OCI-LY3 (cell line): Measurements from ENCODE around the gene SERPINB11.

ENCODE experiments used
- H2AFZ ChIP-seq: fragments of 200-600, 300-600 bp; shearing (Covaris generic); 2 replicates; pipeline ENCODE4 v1.6.0; 2014; ENCODE audit warnings: antibody characterized with exemption, low read depth, low read length
- H3K27ac ChIP-seq: fragments of 200-600, 300-600 bp; sonication (generic); 2 replicates; pipeline ENCODE4 v1.5.1; 2014; ENCODE audit warnings: mild to moderate bottlenecking, low read length, moderate library complexity, mixed read lengths
- H3K27me3 ChIP-seq: fragments of 200-600, 300-600 bp; sonication (generic); 2 replicates; pipeline ENCODE4 v1.6.1; 2014; ENCODE audit warnings: low read depth, low read length, mixed read lengths
- H3K36me3 ChIP-seq: fragments of 200-600, 300-600 bp; sonication (generic); replicated peaks from 2 replicates; pipeline ENCODE3; 2014; ENCODE audit warnings: low read depth, low read length, mixed read lengths
- H3K4me1 ChIP-seq: fragments of 300-600, 200-600 bp; sonication (generic); 2 replicates; pipeline ENCODE4 v1.6.1; 2014; ENCODE audit warnings: low read length, mixed read lengths
- H3K4me2 ChIP-seq: fragments of 200-600, 300-600 bp; sonication (generic); 2 replicates; pipeline ENCODE4 v1.6.1; 2014; ENCODE audit warnings: low read length, mixed read lengths
- H3K4me3 ChIP-seq: fragments of 300-600, 200-600 bp; sonication (generic); 2 replicates; pipeline ENCODE4 v1.5.1; 2014; ENCODE audit warnings: antibody characterized with exemption, mild to moderate bottlenecking, low read length, moderate library complexity
- H3K79me2 ChIP-seq: fragments of 300-600, 200-600 bp; shearing (Covaris generic); 2 replicates; pipeline ENCODE4 v1.6.1; 2014; ENCODE audit warnings: mild to moderate bottlenecking, low read length, mixed read lengths
- H3K9ac ChIP-seq: fragments of 300-600, 200-600 bp; shearing (Covaris generic); 2 replicates; pipeline ENCODE4 v1.6.0; 2014; ENCODE audit warnings: mild to moderate bottlenecking, low read length, moderate library complexity
- H3K9me3 ChIP-seq: fragments of 200-600, 300-600 bp; shearing (Covaris generic); 2 replicates; pipeline ENCODE4 v1.6.1; 2014; ENCODE audit warnings: low read length, mixed read lengths; ENCODE audit not compliant: insufficient read depth
- H4K20me1 ChIP-seq: fragments of 200-600, 300-600 bp; sonication (generic); 2 replicates; pipeline ENCODE4 v1.6.1; 2016; ENCODE audit warnings: low read length, mixed read lengths; ENCODE audit not compliant: insufficient read depth
- CTCF ChIP-seq: fragments of 200-600, 300-600 bp; sonication (generic); IDR thresholded peaks from 2 replicates; pipeline ENCODE4 v1.5.1; 2014; ENCODE audit warnings: antibody characterized with exemption, low read length, low read depth
- EZH2phosphoT487 ChIP-seq: fragments of 200-600 bp; shearing (Covaris generic); IDR thresholded peaks from 2 replicates; pipeline ENCODE4 v1.6.1; 2018; ENCODE audit warnings: antibody characterized with exemption, mixed run types, low read depth

The SERPINB11 gene

DNA sequence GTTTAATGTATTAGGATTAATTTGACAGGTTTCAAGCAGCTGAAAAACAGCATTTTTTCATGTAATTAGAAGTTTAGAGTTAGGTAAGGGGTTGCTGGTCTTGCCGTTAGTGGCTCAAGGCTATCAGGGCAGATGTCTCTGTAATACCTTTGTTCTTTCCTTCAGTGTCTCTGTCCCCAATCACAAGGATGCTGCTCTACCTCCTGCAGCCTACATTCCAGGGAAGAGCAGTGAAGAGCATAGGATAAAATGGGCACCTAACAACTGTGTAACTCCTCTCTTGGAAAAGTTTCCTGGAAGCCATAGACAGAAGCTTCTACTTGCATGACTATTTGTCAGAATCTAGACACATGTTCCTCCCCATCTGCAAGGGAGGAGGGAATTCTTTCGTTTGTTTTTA is 63.1 kb downstream of the SERPINB11 start:
- Histone ChIP-seq H3K9ac (no peak overlapping the region), H3K4me1 (no peaks in the 10 kb centered on the region), H3K36me3 (no peaks in the 10 kb centered on the region), H3K4me2 (no peak overlapping the region), H2AFZ (no peak overlapping the region), H4K20me1 (no peaks in the 10 kb centered on the region), H3K79me2 (no peaks in the 10 kb centered on the region), H3K9me3 (0 out of 2 replicates have a peak, but pooled peaks cover 3% of the 10 kb centered on the region), H3K27me3 (no peaks in the 10 kb centered on the region), H3K27ac (no peak overlapping the region), H3K4me3 (no peak overlapping the region)
- TF ChIP-seq EZH2phosphoT487: no peak
- no peak for TF ChIP-seq CTCF
